Immature natural killer cell (primary cell): ENCODE measurements around the gene IRX3. TPM values are rescaled to one million over a fixed set of nuclear protein-coding genes. Genes with fewer than 3 reads are reported as not detected.

Experiments used
- DNase-seq, 3 donors: peaks; one replicate each; pipeline ENCODE4 v3.0.0; 2022; ENCODE audit warnings: mixed read lengths in 1 of 3
- H3K27ac Mint-ChIP-seq, 6 donors: one replicate each; pipeline ENCODE4 v1.8.0; 2020; ENCODE audit warnings: mixed read lengths in 6 of 6, mild to moderate bottlenecking in 5 of 6, inconsistent platforms in 4 of 6, moderate library complexity in 3 of 6
- H3K27me3 Mint-ChIP-seq, 3 donors: one replicate each; pipeline ENCODE4 v1.8.0; 2020 to 2021; ENCODE audit warnings: low read depth in 3 of 3, mild to moderate bottlenecking in 3 of 3, mixed read lengths in 3 of 3, moderate library complexity in 3 of 3, inconsistent platforms in 1 of 3
- H3K36me3 Mint-ChIP-seq, 3 donors: one replicate each; pipeline ENCODE4 v1.8.0; 2020; ENCODE audit warnings: mixed read lengths in 3 of 3, inconsistent platforms in 2 of 3, mild to moderate bottlenecking in 2 of 3
- H3K4me1 Mint-ChIP-seq, 2 donors: one replicate each; pipeline ENCODE4 v1.8.0; 2020; ENCODE audit warnings: inconsistent platforms in 2 of 2, mild to moderate bottlenecking in 2 of 2, mixed read lengths in 2 of 2, moderate library complexity in 1 of 2
- H3K4me3 Mint-ChIP-seq, 5 donors: one replicate each; pipeline ENCODE4 v1.8.0; 2020; ENCODE audit warnings: mild to moderate bottlenecking in 5 of 5, mixed read lengths in 5 of 5, inconsistent platforms in 3 of 5, moderate library complexity in 3 of 5
- H3K9me3 Mint-ChIP-seq, 6 donors: one replicate each; pipeline ENCODE4 v1.8.0; 2020; ENCODE audit warnings: mild to moderate bottlenecking in 6 of 6, mixed read lengths in 6 of 6, inconsistent platforms in 4 of 6, moderate library complexity in 3 of 6
- polyA plus RNA-seq, 3 donors: library from polyadenylated mRNA; unstranded; fragments of 300-500 nt; fragmentation: Illumina TruSeq; gene quantifications; one replicate each; pipeline ENCODE4 v1.2.3, GENCODE V29; 2021

IRX3 gene
- polyA plus RNA-seq, 3 donors from 2014 or later = not detected

DNA sequence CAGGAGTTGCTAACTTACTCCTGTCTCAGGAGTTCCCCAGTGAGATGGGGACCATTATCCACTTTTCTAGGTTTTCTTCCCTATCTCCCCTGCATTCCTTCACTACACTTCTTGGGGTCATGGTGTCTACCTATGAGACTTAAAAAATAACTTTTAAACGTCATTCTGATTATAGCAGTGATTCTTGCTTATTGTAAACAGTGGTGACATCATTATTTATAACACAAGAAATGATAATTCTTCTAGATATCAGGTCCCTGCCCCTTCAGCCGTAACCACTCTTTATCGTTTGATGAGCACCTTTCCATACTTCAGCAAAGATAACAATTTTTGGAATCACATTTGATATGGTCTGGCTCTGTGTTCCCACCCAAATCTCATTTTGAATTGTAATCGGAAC, 27.2 kb upstream of the IRX3 start:
- Mint-ChIP-seq H3K27ac (no peak overlapping the region), H3K4me1 (no peaks in the 10 kb centered on the region), H3K27me3 (peaks cover 0 to 9% (median 5%) of the 10 kb centered on the region in 3 donors), H3K9me3 (no peaks in the 10 kb centered on the region), H3K36me3 (no peaks in the 10 kb centered on the region), H3K4me3 (no peak overlapping the region)
- no peak for DNase-seq

DNA sequence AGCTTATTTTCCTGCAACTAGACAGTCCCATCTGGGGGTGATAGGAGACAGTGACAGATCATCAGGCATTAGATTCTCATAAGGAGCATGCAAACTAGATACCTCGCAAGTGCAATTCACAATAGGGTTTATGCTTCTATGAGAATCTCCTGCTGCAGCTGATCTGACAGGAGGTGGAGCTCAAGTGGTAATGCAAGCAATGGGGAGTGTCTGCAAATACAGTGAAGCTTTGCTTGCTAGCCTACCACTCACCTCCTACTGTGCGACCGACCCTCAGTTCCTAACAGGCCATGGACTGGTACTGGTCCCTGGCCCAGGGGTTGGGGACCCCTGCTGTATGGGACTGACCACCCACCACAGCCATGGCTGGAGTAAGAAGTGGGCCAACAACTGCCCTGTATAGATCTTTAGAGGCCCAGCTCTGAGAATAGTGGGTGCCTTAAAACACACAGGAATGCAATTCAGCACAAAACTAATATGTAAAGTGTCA, 26.0 kb upstream of the IRX3 start:
- H3K9me3 Mint-ChIP-seq = no peaks in the 10 kb centered on the region
- H3K4me1 Mint-ChIP-seq = no peaks in the 10 kb centered on the region
- H3K27me3 Mint-ChIP-seq = peaks cover 0 to 7% (median 5%) of the 10 kb centered on the region in 3 donors
- no peaks in the 10 kb centered on the region for H3K36me3 Mint-ChIP-seq
- H3K27ac Mint-ChIP-seq = no peak overlapping the region
- H3K4me3 Mint-ChIP-seq = no peak overlapping the region
- no peak for DNase-seq

DNA sequence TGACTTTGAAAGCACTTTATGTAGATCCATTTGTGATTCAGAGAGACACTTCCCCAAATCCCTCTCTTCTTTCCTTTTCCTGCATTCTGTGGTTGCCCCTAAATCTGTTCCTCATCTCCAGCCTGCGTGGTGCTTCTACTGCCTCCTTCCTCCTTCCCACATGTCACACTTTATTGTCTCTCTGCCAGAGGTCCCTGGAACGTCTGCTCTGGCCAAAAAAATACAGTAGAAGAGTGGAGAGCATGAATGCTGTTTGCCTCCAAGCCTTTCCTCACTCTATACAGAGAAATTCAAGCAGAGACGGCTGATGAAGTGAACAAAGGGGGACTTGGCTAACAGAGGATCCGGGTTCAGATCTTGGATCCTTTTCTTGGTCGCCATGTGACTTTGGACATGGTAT, 22.8 kb upstream of the IRX3 start:
- Mint-ChIP-seq H3K27ac (no peak overlapping the region), H3K27me3 (peaks cover 0 to 5% (median 2%) of the 10 kb centered on the region in 3 donors), H3K4me1 (no peaks in the 10 kb centered on the region), H3K36me3 (no peaks in the 10 kb centered on the region), H3K4me3 (no peak overlapping the region), H3K9me3 (no peaks in the 10 kb centered on the region)
- DNase-seq = no peak

DNA sequence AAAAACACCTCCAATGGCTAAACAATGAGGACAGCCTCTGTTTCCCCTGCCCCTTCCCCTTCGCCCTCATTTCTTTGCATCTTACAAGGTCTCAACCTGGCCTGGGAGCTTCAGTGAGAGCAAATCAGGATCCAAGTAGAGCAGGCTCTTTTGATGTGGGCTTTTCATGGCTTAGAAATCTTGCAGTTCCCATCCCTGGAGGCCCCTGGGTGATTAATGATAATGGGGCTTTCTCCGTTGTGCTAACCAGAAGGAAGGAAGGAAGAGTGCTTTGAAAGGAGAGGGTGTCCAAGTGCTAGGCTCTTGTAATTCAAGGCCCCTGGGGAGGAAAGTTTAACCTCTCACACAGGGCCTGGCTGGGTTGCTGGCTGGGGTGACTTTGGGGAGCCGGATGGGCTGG, 18.5 kb upstream of the IRX3 start:
- no peak for DNase-seq
- no peak overlapping the region for H3K4me3 Mint-ChIP-seq
- peaks cover 0 to 5% (median 4%) of the 10 kb centered on the region in 3 donors for H3K27me3 Mint-ChIP-seq
- no peaks in the 10 kb centered on the region for H3K4me1 Mint-ChIP-seq
- no peaks in the 10 kb centered on the region for H3K9me3 Mint-ChIP-seq
- no peaks in the 10 kb centered on the region for H3K36me3 Mint-ChIP-seq
- no peak overlapping the region for H3K27ac Mint-ChIP-seq

DNA sequence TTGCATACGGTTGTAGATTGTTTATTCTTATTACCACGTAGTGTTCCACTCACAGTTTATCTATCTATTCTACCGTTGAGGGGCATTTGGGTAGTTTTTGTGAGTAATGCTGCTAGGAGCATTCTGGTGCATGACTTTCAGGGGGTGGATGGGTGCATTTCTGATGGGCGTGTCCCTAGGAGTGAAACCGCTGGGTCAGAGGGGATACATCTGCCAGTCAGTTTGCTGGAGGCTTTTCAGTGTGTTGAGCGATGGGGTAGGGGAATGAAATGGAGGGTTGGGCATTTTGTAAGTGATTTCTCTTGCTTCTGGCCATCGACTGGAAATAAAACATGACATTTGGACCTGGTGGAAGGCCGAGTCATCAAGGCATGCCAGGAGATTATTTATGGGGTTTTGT, 17.0 kb upstream of the IRX3 start:
- no peak overlapping the region for H3K4me3 Mint-ChIP-seq
- no peak for DNase-seq
- no peaks in the 10 kb centered on the region for H3K36me3 Mint-ChIP-seq
- H3K27ac Mint-ChIP-seq = no peak overlapping the region
- H3K4me1 Mint-ChIP-seq = no peaks in the 10 kb centered on the region
- no peaks in the 10 kb centered on the region for H3K9me3 Mint-ChIP-seq
- peaks cover 0 to 5% (median 4%) of the 10 kb centered on the region in 3 donors for H3K27me3 Mint-ChIP-seq

DNA sequence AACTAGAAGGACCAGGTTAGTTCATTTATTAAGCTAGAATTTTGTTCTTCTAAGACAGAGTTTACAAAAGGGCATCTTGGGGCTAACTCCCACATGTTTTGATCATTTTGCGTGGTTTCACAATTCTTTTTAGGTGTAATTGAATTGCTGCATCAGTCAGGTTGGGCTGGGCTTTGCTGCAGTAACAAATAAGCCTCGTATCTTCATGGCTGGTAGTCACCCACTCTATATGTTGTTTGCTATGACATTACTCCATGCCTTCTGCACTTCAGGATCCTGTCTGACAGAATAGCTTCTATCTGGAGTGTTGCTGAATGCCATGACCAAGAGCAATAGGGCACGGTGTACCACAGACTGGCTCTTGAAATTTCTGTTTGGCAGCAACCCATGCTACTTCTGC, 10.6 kb upstream of the IRX3 start:
- Mint-ChIP-seq H3K9me3 (peaks cover 0 to 3% (median under 1%) of the 10 kb centered on the region in 6 donors), H3K36me3 (no peaks in the 10 kb centered on the region), H3K4me3 (no peak overlapping the region), H3K27ac (no peak overlapping the region), H3K4me1 (no peaks in the 10 kb centered on the region), H3K27me3 (peaks cover 5 to 10% (median 7%) of the 10 kb centered on the region in 3 donors)
- no peak for DNase-seq

DNA sequence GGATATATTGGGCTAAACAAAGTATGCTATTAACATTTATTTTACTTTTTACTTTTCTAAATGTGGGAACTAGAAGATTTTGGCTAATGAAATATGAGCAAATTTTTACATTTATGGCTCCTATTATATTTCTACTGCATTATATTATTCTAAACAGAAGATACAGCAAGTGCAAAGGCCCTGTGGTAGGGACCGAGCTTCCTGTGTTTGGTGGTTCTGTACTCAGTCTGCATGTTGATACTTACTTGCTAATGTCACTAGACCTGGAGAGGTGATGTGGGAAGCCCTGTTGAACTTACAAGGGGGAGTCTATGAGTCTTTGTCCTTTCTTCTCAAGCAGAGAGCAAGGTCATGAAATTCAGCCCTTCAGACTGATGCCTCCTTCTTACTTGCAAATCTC, 10.0 kb upstream of the IRX3 start:
- Mint-ChIP-seq H3K4me3 (no peak overlapping the region), H3K4me1 (no peaks in the 10 kb centered on the region), H3K27ac (no peak overlapping the region), H3K36me3 (no peaks in the 10 kb centered on the region), H3K27me3 (peaks cover 3 to 11% (median 10%) of the 10 kb centered on the region in 3 donors), H3K9me3 (peaks cover 0 to 4% (median under 1%) of the 10 kb centered on the region in 6 donors)
- DNase-seq = no peak

DNA sequence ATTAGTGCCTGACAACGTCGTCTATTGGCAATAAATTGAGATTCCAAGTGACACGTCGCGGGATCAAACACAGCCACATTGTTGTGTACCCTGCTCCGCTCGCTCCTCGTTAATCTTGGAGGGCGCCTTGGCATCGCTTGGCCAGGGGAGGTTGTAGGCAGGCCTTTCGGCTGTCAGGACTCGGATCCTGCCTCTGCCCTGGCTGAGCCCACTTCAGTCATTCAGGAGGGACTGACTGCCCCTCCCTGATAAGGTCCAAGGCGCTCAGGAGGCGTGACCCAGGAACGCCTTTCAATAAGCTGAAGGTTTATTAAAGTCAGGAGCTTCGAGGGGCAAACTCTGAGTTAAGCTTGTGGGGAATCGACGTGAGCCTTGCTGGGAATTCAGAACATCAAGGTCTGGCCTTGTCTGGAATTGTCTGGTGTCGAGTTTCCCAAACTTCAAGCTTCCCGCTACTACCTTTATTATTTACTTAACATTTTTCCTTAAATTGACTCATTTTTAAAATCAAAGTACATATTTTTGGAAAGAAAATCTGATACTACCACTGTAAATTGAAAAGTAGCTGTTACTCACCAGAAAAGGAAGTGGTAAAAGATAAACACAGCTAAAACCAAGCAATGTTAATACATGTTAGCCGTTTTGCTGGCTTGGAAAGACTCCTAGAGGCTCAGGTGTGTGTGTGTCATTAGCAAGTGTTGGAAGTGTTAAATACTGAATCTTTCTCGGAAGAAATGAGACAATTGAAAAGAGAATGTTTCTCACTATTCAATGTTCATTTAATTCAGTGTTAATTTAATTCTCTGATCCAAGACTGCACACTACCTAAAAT, 5.3 kb upstream of the IRX3 start:
- H3K27ac Mint-ChIP-seq = no peak overlapping the region
- H3K4me3 Mint-ChIP-seq = no peak overlapping the region
- peaks cover 0 to 4% (median under 1%) of the 10 kb centered on the region in 6 donors for H3K9me3 Mint-ChIP-seq
- H3K4me1 Mint-ChIP-seq = peaks cover 0 to 2% of the 10 kb centered on the region in 2 donors
- no peaks in the 10 kb centered on the region for H3K36me3 Mint-ChIP-seq
- H3K27me3 Mint-ChIP-seq = peaks cover 13 to 27% (median 18%) of the 10 kb centered on the region in 3 donors
- DNase-seq = no peak

DNA sequence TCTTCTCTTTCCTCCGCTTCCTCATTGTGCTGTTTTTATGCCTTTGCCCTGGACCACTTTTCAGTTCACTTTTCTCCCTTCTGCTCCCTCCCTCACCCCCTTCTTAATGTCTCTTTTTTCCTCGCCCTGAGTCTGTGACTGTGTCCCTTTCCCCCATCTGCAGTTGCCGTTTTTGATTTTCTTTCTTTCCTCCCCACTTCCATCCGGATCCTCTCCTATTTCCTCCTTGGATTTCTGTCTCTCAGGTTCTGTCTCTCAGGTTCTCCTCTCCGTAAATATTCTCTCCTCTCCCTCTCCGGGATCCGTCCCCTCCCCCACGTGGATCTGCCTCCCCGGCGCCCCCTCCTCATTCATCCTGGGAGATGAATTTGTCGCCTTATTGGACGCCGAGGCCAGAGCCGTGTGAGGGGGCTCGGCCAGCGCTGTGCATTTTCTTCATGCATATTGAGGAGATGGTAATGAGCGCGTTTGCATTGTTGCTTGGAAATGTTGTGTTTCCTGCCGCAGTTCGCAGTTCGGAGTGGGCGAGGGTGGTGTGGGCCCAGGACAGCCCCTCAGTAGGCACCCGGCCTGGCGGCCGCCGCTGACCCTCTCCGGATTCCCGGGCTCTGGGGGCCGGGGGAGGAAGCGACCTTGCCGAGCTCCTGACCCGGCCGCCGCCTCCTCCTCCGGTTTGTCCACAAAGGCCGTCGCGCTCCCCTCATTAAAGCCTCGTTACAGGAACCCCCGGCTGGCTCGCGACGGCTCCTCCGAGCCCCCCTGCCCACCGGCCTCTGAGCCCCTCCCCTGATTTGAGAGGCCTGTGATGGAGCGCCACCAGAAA, 4.5 kb upstream of the IRX3 start:
- H3K27ac Mint-ChIP-seq = no peak overlapping the region
- no peak overlapping the region for H3K4me3 Mint-ChIP-seq
- H3K4me1 Mint-ChIP-seq = peaks cover 6% of the 10 kb centered on the region in 2 donors
- peaks cover 0 to 4% (median 0%) of the 10 kb centered on the region in 3 donors for H3K36me3 Mint-ChIP-seq
- no peak for DNase-seq
- H3K9me3 Mint-ChIP-seq = peaks cover 0 to 4% (median under 1%) of the 10 kb centered on the region in 6 donors
- peaks cover 13 to 27% (median 18%) of the 10 kb centered on the region in 3 donors for H3K27me3 Mint-ChIP-seq

DNA sequence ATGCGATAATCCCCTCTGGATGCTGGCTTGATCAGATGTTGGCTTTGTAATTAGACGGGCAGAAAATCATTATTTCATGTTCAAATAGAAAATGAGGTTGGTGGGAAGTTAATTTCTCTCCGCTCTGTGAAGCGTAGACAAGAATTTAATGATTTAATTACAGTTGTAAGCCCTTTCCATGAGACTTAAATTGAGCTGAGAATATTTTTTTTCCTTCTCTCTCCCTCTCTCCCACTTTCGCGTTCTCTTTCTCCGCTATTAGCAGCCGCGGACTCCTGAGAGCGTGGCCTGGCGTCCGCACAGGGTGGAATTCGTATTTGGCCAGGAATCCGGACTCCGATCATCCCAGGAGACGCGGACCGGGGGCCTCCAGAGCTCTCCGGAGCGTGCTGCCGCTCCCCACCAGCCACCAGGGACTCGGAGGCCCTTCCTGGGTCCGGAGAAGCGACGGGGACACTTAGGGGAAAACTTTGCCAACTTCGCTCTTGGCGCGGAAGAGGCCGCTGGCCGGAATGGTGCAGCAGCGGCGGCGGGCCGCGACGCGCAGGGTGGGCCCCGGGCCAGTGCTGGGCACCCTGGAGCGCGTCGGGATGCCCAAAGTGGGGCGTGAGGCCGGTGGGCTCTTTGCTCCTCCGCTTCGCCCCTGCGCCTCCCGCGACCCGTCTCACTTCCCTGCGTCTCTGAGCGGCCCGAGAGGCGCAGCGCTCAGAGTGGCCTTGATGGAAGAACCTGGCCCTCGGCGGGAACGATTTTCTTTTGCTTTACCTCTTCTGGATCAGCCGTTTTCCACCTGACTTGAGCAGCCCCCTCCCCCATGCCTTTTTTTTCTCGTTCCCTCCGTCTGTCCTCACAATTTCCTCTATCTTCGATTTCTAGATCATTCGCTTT, 3.6 kb upstream of the IRX3 start:
- no peak overlapping the region for H3K4me3 Mint-ChIP-seq
- H3K27me3 Mint-ChIP-seq = peaks cover 13 to 27% (median 17%) of the 10 kb centered on the region in 3 donors
- peaks cover 0 to 2% (median 0%) of the 10 kb centered on the region in 6 donors for H3K9me3 Mint-ChIP-seq
- no peak overlapping the region for H3K27ac Mint-ChIP-seq
- H3K36me3 Mint-ChIP-seq = peaks cover 0 to 4% (median 0%) of the 10 kb centered on the region in 3 donors
- DNase-seq = no peak
- H3K4me1 Mint-ChIP-seq = peaks cover 6% of the 10 kb centered on the region in 2 donors

DNA sequence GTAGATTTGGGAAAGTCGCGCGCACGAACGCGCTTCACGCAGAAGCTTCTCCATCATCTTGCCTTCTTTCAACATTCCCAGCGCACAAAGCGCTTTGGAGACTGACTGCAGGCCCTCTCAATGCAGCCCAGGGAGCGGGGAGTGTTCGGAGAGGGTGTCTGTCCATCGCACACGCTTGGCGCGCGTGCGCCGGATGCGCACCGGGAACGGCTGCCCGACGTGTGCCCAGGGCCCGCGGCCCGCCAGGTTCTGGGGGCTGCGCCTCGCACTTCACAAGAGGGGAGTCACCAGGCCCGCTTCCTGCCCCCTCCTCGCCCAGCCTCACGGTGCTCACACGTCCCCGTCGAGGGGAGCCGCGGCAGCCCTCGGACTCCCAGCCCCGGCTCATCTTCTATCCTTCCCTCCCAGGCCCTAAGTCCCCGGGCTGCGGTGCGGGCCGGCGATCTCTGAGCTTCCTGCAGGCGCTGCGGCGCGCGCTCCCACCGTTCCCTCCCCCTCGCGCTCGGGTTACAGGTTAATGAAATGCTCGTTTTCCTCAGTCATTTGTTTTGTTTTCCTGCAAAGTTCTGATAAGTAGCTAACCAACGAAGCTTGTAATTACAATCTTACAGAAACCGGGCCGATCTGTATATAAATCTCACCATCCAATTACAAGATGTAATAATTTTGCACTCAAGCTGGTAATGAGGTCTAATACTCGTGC, 2.8 kb upstream of the IRX3 start:
- no peak overlapping the region for H3K4me3 Mint-ChIP-seq
- peaks cover 15 to 28% (median 19%) of the 10 kb centered on the region in 3 donors for H3K27me3 Mint-ChIP-seq

DNA sequence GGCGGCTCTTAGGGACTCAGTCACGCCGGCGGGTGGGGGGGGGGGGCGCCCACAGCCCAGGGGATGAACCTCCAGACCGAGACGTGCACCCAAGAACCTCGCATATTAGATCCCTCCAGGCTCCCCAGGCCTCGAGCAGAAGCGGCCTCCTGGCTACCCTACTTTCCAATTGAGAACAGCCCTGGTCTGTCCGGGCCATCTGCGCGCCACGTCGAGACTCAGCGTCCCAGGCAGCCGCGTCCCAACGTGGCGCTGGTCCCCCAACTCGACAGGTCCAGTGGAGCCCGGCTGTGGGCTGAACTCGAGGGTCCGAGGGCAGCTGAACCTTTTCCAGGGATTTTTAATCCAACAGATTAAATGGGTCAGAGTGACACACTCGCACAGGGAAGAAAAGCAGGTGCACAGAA, 2.3 kb upstream of the IRX3 start:
- Mint-ChIP-seq H3K9me3 (peaks cover 0 to 2% (median 0%) of the 10 kb centered on the region in 6 donors), H3K4me1 (peaks cover 6% of the 10 kb centered on the region in 2 donors), H3K27me3 (peaks cover 15 to 28% (median 19%) of the 10 kb centered on the region in 3 donors), H3K4me3 (no peak overlapping the region), H3K27ac (no peak overlapping the region), H3K36me3 (peaks cover 0 to 4% (median 0%) of the 10 kb centered on the region in 3 donors)
- DNase-seq = no peak

More for the DNA sequence above, 2.8 kb upstream of the IRX3 start:
- H3K36me3 Mint-ChIP-seq = peaks cover 0 to 4% (median 0%) of the 10 kb centered on the region in 3 donors
- DNase-seq = no peak
- H3K27ac Mint-ChIP-seq = no peak overlapping the region
- H3K4me1 Mint-ChIP-seq = peaks cover 6% of the 10 kb centered on the region in 2 donors
- peaks cover 0 to 2% (median 0%) of the 10 kb centered on the region in 6 donors for H3K9me3 Mint-ChIP-seq
